8988T (cell line): ENCODE results near the gene NCF1.
"Not testable (repeated sequence)": the region's sequence is repeated elsewhere in the genome, so short reads cannot be mapped to it uniquely, and the experiment has no call there.

Experiments used
- DNase-seq: peaks from one replicate; pipeline ENCODE4 v3.0.0; 2011

Gene NCF1

GRCh38 chr7:74788369-74789150 lies 14.7 kb downstream of the NCF1 start:
- DNase-seq: not testable (repeated sequence)

- DNase-seq: not testable (repeated sequence)
These were observed 15.5 kb downstream of the NCF1 start for GRCh38 chr7:74789200-74789736.

GRCh38 chr7:74797848-74798622 lies 24.2 kb downstream of the NCF1 start:
- DNase-seq: not testable (repeated sequence)

GRCh38 chr7:74798644-74799043 lies 24.8 kb downstream of the NCF1 start:
- not testable (repeated sequence) for DNase-seq

GRCh38 chr7:74815882-74816281 lies 42.1 kb downstream of the NCF1 start:
- not testable (repeated sequence) for DNase-seq

GRCh38 chr7:74820146-74820805 lies 46.5 kb downstream of the NCF1 start:
- not testable (repeated sequence) for DNase-seq

GRCh38 chr7:74821259-74821658 lies 47.4 kb downstream of the NCF1 start:
- DNase-seq: not testable (repeated sequence)

GRCh38 chr7:74829959-74830358 lies 56.1 kb downstream of the NCF1 start:
- not testable (repeated sequence) for DNase-seq

- DNase-seq: not testable (repeated sequence)
These were observed 56.6 kb downstream of the NCF1 start for GRCh38 chr7:74830411-74830810.
